HG03565 (cell line): ENCODE results near the gene RGS14.

Source experiments
- ATAC-seq: cut with Tn5 transposase; IDR thresholded peaks from one replicate; pipeline ENCODE4 v1.9.1; 2021; ENCODE audit warnings: mild to moderate bottlenecking, moderate library complexity; ENCODE audit not compliant: unreplicated experiment

The RGS14 gene

GRCh38 chr5:177377851-177378776 lies 20.4 kb downstream of the RGS14 start:
- no peak for ATAC-seq

DNA sequence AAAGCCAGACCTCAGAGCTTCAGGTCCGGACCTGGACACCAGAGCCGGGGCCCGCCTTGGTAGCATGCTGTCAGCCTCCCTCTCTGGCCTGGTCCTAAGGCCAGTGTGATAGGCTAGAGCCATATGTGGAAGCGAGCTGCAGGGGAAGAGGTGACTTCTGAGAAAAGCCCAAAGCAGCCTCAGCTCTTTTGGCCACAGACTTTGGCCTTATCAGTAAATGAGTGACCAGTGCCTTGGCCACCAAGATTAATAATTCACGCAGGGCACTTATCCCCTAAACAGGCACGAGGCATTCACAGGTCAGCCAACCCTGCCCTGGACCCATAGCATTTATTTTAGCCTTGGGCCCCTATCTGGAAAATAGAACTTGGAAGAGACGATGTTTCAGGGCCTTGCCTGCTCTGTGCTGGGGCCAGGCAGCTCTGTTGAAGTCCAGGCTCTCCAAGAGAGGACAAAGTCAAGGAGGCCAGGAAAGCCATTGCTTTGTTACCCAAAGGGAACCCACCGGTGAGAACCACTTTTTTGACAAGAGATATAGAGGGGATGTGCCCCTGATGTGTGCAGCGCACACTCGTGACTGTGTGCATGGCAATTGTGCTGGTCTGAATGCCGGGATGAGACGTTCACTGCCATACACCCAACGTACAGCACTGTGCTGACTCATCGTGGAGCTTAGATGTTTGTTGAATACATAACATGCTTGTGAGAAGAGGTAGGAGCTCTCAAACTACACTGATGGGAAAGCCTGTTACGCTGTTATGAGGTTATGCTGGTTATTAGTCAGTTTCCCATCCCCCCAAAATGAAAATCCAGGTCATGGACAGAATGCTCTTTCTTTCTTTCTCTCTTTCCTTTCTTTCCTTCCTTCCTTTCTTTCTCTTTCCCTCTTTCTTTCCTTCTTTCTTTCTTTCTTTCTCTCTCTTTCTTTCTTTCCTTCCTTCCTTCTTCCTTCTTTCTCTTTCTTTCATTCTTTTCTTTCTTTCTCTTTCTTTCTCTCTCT lies 21.5 kb downstream of the RGS14 start:
- ATAC-seq = no peak

DNA sequence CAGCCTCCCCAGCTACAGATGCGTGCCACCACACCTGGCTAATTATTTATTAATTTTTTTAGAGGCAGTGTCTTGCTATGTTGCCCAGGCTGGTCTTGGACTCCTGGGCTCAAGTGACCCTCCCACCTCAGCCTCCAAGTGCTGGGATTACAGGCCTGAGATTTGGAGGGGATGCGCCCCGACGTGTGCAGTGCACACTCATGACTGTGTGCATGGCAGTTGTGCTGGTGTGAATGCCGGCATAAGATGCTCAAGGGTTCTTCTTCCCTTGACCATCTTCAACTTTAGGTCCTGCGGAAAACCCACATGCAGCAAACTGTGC lies 23.0 kb downstream of the RGS14 start:
- ATAC-seq = no peak

DNA sequence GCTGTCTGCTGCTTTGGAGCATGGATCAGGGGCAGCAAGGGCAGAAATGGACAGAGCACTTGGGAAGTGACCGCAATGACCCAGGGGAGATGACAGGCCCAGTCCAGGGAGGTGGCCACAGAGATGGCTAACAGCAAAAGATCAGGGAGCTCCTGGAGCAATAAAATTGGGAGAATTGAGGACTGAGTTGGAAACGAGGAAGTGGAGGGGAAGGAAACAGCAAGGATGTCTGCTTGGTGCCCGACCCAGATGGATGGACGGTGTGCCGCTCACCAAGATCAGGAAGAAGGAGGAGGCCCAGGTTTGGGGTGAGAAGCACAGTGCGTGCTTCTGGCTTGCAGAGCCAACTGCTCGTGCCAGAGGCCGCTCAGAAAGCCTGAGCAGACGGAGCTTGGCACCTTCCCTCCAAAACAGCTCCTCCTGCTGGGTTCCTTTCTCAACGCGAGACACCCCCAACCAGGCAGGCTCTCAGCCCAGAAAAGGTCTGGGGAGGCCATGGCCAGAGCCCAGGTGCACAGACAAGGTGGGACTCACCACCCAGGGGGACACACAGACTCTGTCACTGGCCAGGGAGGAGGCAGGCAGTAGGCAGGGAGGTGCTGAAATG lies 24.8 kb downstream of the RGS14 start:
- no peak for ATAC-seq

- ATAC-seq = no peak
These were observed 25.5 kb downstream of the RGS14 start for GRCh38 chr5:177383181-177383580.

DNA sequence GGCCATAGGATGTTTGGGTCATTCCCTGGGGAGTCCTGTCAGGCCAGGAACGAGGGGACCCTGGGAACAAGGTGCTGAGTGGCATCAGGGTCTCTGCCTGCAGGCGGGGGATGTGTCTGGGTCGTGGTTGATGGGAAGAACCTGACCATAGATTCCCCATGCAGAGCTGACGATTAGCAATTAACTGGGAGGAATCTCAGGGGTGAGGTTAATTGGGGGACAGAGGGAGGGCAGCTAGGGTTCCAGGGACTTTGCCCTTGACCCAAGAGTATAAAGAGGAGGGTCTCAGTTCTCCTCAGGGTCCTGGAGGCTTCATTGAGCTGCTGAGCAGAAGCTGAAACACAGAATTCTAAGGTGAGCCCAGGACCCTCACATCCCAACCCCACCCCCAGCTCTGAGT lies 26.4 kb downstream of the RGS14 start, which contains the start of gene SLC34A1:
Gene SLC34A1 (plus strand): TSS at position 301 of the 400 bp plus-strand sequence. CDS start 1,308 bp downstream, outside the sequence.
- ATAC-seq = no peak

DNA sequence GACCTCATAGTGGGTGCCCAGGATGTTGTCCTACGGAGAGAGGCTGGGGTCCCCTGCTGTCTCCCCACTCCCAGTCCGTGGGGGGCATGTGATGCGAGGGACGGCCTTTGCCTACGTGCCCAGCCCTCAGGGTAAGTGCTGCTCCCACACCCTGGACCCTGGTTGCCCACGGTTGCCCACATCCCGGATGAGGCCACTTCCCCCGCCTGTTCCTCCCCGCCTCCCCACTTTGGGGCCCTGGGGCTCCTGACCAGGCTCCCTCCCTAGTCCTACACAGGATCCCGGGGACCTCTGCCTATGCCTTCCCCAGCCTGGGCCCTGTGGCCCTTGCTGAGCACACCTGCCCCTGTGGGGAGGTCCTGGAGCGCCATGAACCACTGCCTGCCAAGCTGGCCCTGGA lies 28.0 kb downstream of the RGS14 start:
- no peak for ATAC-seq

GRCh38 chr5:177386542-177386941 lies 28.8 kb downstream of the RGS14 start:
- ATAC-seq = no peak

DNA sequence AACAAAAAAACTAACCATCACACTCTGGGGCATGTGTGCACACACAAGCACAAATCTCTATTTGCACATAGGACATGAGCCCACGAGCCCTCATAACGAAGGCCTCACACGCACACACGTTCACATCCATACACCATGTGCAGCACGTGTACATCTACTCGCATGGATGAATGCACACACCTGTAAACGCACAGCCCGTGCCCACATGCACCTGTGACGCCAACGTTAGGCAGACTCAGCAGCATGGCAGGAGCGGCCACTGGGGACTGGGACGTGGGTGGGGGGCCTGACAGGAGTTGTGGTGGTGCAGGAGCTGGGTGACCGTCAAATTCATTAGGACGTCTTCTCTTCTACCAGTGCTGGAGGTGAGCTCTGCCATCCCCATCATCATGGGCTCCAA lies 29.7 kb downstream of the RGS14 start:
- ATAC-seq = no peak

DNA sequence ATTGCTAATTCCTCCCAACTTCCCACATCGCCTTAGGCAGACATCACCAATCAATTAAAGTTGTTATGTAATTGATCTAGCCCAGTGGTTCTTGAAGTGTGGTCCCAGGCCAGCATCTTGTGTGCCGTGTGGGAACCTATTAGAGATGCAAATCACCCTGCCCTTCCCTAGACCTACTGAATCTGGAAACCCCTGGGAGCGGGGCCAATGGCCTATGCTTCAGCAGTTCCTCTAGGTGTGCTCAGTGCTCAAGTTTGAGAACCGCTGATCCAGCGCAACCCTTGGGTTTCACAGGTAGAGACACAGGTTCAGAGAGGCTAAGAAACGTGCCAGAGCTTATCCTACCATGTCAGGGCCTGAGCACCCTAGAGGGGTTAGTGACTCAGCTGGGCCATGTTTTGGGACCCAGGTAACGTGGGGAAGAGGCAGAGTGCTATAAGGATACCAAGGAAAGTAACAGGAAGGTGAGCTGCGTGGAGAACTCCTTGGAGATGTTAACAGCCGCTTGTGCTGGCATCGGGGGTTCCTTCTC lies 30.9 kb downstream of the RGS14 start:
- ATAC-seq = no peak

GRCh38 chr5:177389241-177390169 lies 31.8 kb downstream of the RGS14 start:
- peak; percentile 38 for ATAC-seq

DNA sequence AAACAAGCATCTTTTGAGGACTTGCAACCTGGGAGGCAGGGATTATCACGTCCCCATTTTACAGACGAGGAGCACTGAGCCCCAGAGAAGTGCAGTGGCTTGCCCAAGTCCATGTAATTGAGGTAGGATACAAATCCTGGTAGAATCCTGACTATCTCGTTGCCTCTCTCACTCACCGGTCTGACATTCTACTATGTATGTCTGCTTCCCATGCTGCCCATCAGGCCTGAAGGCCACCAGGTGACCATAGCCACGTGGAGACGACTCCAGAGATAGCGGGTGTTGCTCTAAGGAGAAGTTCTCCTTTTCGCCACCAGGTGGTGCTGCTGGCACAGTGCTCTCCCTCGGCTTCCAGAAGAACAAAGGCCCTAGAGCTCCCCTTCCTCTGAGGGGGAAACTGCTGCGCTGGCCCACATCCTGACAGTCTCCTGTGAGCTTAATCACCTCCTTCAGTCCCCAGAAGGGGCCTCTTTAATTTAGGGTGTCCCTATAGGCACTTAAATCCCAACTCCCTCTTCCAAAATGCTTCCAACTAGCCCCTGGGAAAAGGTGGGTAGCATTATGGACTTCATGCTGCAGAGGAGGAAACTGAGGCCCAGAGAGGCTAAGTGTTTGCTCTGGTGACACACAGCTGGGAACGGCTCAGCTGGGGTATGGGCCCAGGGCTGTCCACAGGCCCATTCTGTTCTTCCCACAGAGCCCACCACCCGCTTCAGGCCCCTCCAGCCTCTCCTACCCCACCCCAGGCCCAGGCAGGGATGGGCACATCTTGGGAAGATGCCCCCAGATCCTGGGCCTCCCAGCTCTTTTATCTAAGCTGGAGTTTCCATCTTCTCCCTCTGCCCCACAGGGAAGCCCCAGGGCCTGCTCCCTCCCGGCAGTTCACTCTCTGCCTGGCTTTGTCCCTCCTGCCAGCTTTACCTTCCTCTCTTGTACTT lies 32.9 kb downstream of the RGS14 start:
- peak; percentile 48 for ATAC-seq

GRCh38 chr5:177392765-177393164 lies 35.0 kb downstream of the RGS14 start:
- no peak for ATAC-seq

GRCh38 chr5:177393206-177393765 lies 35.6 kb downstream of the RGS14 start:
- ATAC-seq = no peak

DNA sequence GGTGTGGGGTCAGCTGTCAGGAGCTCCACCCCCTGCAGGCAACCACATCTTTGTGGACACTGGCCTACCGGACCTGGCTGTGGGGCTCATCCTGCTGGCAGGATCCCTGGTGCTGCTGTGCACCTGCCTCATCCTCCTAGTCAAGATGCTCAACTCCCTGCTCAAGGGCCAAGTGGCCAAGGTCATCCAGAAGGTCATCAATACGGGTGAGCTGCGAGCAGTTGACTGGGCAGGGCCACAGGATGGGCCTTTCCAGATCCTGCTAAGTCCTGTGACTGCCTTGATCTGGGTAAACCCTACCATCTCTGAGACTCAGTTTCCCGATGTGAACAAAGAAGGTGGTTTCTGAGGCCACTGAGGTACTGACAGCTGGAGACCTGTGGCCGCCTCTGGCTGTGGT lies 36.3 kb downstream of the RGS14 start:
- no peak for ATAC-seq

GRCh38 chr5:177396078-177396477 lies 38.4 kb downstream of the RGS14 start:
- ATAC-seq = no peak

DNA sequence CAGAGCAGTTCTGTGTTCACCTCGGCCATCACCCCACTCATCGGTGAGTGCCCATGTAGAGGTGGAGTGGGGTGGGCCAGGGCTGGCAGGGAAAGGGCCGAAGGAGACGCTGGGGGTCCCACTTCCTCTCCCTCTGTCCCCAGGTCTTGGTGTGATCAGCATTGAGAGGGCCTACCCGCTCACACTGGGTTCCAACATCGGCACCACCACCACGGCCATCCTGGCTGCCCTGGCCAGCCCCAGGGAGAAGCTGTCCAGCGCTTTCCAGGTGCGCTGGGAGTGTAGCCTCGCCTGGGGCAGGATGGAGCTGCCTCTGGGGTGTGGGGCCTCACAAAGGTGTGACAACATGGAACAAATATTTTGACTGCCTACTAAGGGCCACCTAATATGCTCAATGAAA lies 39.1 kb downstream of the RGS14 start:
- ATAC-seq = no peak

DNA sequence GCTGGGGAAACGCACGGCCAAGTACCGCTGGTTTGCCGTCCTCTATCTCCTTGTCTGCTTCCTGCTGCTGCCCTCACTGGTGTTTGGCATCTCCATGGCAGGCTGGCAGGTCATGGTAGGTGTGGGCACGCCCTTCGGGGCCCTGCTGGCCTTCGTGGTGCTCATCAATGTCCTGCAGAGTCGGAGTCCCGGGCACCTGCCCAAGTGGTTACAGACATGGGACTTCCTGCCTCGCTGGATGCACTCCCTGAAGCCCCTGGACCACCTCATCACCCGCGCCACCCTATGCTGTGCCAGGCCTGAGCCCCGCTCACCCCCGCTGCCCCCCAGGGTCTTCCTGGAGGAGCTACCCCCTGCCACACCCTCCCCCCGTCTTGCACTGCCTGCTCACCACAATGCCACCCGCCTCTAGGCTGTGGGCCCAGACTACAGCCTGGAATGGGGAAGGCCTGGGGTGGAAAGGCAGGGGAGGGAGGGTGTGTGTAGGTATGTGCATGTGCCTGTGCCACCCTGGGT lies 40.2 kb downstream of the RGS14 start:
- ATAC-seq = no peak
